Mucosa of rectum (tissue), 2 donors: ENCODE results near the gene NME7.

ENCODE experiments used
- H3K27ac ChIP-seq, 2 donors: one replicate each; pipeline ENCODE4 v1.7.0; 2013; ENCODE audit warnings: inconsistent platforms in 2 of 2, low read depth in 2 of 2, low read length in 2 of 2
- H3K27me3 ChIP-seq, 2 donors: one replicate each; pipeline ENCODE4 v1.7.0; 2013; ENCODE audit warnings: low read length in 2 of 2; ENCODE audit not compliant: control insufficient read depth in 2 of 2, insufficient read depth in 2 of 2
- H3K36me3 ChIP-seq, 2 donors: one replicate each; pipeline ENCODE4 v1.7.0; 2013; ENCODE audit warnings: low read length in 2 of 2; ENCODE audit not compliant: control insufficient read depth in 2 of 2, insufficient read depth in 2 of 2
- H3K4me1 ChIP-seq, 2 donors: one replicate each; pipeline ENCODE4 v1.7.0; 2013; ENCODE audit warnings: low read length in 2 of 2, mild to moderate bottlenecking in 1 of 2; ENCODE audit not compliant: control insufficient read depth in 2 of 2, insufficient read depth in 2 of 2
- H3K4me3 ChIP-seq, 2 donors: one replicate each; pipeline ENCODE4 v1.7.0; 2013; ENCODE audit warnings: low read length in 2 of 2
- H3K9ac ChIP-seq, 2 donors: one replicate each; pipeline ENCODE4 v1.7.0; 2013; ENCODE audit warnings: low read length in 2 of 2, low read depth in 1 of 2, mild to moderate bottlenecking in 1 of 2
- H3K9me3 ChIP-seq, 2 donors: one replicate each; pipeline ENCODE4 v1.7.0; 2013; ENCODE audit warnings: low read length in 2 of 2; ENCODE audit not compliant: control insufficient read depth in 2 of 2
- donor health status: healthy.
- donor health status: Normal muscosa, but diverticular disease.

Gene NME7

DNA sequence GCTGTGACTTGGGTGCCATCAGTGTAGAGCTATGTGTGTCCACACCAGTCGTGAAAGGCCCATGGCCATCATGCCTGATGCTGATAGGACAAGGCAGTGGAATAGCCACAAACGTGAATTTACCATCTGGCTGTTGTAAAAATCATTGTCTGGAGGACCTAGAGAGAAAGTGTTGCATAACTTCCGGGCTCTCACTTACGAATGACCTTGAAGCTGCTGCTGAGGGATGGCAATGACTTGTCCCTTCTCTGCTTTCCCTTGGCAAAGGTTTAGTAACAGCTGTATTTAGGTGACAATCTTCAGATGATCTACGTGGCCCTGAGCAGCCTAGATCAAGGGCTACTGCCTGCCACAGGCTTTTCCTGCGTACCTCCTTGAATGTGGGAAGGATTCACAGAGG is 255.4 kb downstream of the NME7 start:
- H3K27me3 ChIP-seq = no peaks in the 10 kb centered on the region
- H3K27ac ChIP-seq = peak overlapping the region; percentile 74 to 85
- H3K4me1 ChIP-seq = peaks cover 43 to 66% of the 10 kb centered on the region in 2 donors
- peak overlapping the region in 1 of 2 donors; percentile 3 for H3K9ac ChIP-seq
- no peak overlapping the region for H3K4me3 ChIP-seq
- H3K36me3 ChIP-seq = peaks cover 38 to 40% of the 10 kb centered on the region in 2 donors
- no peaks in the 10 kb centered on the region for H3K9me3 ChIP-seq

GRCh38 chr1:169111472-169111871 is 256.1 kb downstream of the NME7 start:
- Histone ChIP-seq H3K9me3 (no peaks in the 10 kb centered on the region), H3K9ac (peak overlapping the region in 1 of 2 donors; percentile 29), H3K4me3 (peak overlapping the region; percentile 23 to 92), H3K4me1 (peaks cover 40 to 59% of the 10 kb centered on the region in 2 donors), H3K27me3 (no peaks in the 10 kb centered on the region), H3K36me3 (peaks cover 36 to 38% of the 10 kb centered on the region in 2 donors), H3K27ac (peak overlapping the region; percentile 74 to 85)

GRCh38 chr1:169110689-169111447 is 256.7 kb downstream of the NME7 start:
- Histone ChIP-seq H3K27ac (peak overlapping the region; percentile 85 to 92), H3K4me3 (peak overlapping the region; percentile 85 to 92), H3K36me3 (peaks cover 32 to 33% of the 10 kb centered on the region in 2 donors), H3K9me3 (no peaks in the 10 kb centered on the region), H3K9ac (peak overlapping the region; percentile 15 to 83), H3K4me1 (peaks cover 34 to 55% of the 10 kb centered on the region in 2 donors), H3K27me3 (no peaks in the 10 kb centered on the region)

GRCh38 chr1:169110236-169110635 is 257.4 kb downstream of the NME7 start:
- no peaks in the 10 kb centered on the region for H3K9me3 ChIP-seq

GRCh38 chr1:169109561-169110134 is 257.9 kb downstream of the NME7 start:
- H3K4me3 ChIP-seq = peak overlapping the region; percentile 85 to 92
- peak overlapping the region; percentile 85 to 92 for H3K27ac ChIP-seq
- peaks cover 28 to 30% of the 10 kb centered on the region in 2 donors for H3K36me3 ChIP-seq
- H3K9me3 ChIP-seq = no peaks in the 10 kb centered on the region
- H3K9ac ChIP-seq = peak overlapping the region; percentile 83 to 94
- H3K4me1 ChIP-seq = peaks cover 37 to 61% of the 10 kb centered on the region in 2 donors
- no peaks in the 10 kb centered on the region for H3K27me3 ChIP-seq

More at GRCh38 chr1:169110236-169110635, 257.4 kb downstream of the NME7 start:
- Histone ChIP-seq H3K36me3 (peaks cover 29 to 31% of the 10 kb centered on the region in 2 donors), H3K9ac (peak overlapping the region; percentile 83 to 94), H3K4me3 (peak overlapping the region; percentile 85 to 92), H3K27me3 (no peaks in the 10 kb centered on the region), H3K4me1 (peaks cover 31 to 56% of the 10 kb centered on the region in 2 donors), H3K27ac (peak overlapping the region; percentile 85 to 92)

- Histone ChIP-seq H3K27ac (peak overlapping the region; percentile 85 to 92), H3K9ac (peak overlapping the region; percentile 83 to 94), H3K36me3 (peaks cover 23 to 24% of the 10 kb centered on the region in 2 donors), H3K9me3 (no peaks in the 10 kb centered on the region), H3K27me3 (no peaks in the 10 kb centered on the region), H3K4me1 (peaks cover 42 to 61% of the 10 kb centered on the region in 2 donors), H3K4me3 (peak overlapping the region; percentile 85 to 92)
Observed at GRCh38 chr1:169108863-169109560, 258.6 kb downstream of the NME7 start.

- no peaks in the 10 kb centered on the region for H3K9me3 ChIP-seq
- H3K36me3 ChIP-seq = peaks cover 16 to 17% of the 10 kb centered on the region in 2 donors
- H3K4me3 ChIP-seq = peak overlapping the region; percentile 85 to 92
- peak overlapping the region; percentile 83 to 94 for H3K9ac ChIP-seq
- peak overlapping the region; percentile 85 to 92 for H3K27ac ChIP-seq
- H3K4me1 ChIP-seq = peaks cover 46 to 62% of the 10 kb centered on the region in 2 donors
- H3K27me3 ChIP-seq = no peaks in the 10 kb centered on the region
Observed at GRCh38 chr1:169108223-169108622, 259.4 kb downstream of the NME7 start.

GRCh38 chr1:169107603-169108208 is 259.9 kb downstream of the NME7 start:
- H3K27me3 ChIP-seq = no peaks in the 10 kb centered on the region
- no peaks in the 10 kb centered on the region for H3K9me3 ChIP-seq
- peak overlapping the region; percentile 85 to 92 for H3K27ac ChIP-seq
- H3K9ac ChIP-seq = peak overlapping the region; percentile 83 to 94
- peaks cover 46 to 61% of the 10 kb centered on the region in 2 donors for H3K4me1 ChIP-seq
- peak overlapping the region; percentile 85 to 92 for H3K4me3 ChIP-seq
- H3K36me3 ChIP-seq = peaks cover 16% of the 10 kb centered on the region in 2 donors

GRCh38 chr1:169106921-169107602 is 260.5 kb downstream of the NME7 start:
- peak overlapping the region; percentile 85 to 92 for H3K4me3 ChIP-seq
- peaks cover 10 to 11% of the 10 kb centered on the region in 2 donors for H3K36me3 ChIP-seq
- H3K9ac ChIP-seq = peak overlapping the region; percentile 83 to 94
- H3K9me3 ChIP-seq = no peaks in the 10 kb centered on the region
- H3K4me1 ChIP-seq = peaks cover 48 to 60% of the 10 kb centered on the region in 2 donors
- no peaks in the 10 kb centered on the region for H3K27me3 ChIP-seq
- peak overlapping the region; percentile 85 to 92 for H3K27ac ChIP-seq
